WTC11 (cell line): ENCODE measurements around the gene SLC9A2. TPM values are rescaled to one million over a fixed set of nuclear protein-coding genes. Genes with fewer than 3 reads are reported as not detected.

Experiments used
- ETV6 ChIP-seq: sonication (generic); formaldehyde crosslinking; IDR thresholded peaks from 2 replicates; pipeline ENCODE4 v1.8.1; 2022; ENCODE audit warnings: mild to moderate bottlenecking, missing genetic modification reagents
- FOXK1 ChIP-seq: sonication (generic); formaldehyde crosslinking; IDR thresholded peaks from 2 replicates; pipeline ENCODE4 v1.8.0; 2022; ENCODE audit warnings: mild to moderate bottlenecking, moderate library complexity, missing genetic modification reagents
- HMGA2 ChIP-seq: fragments of 250-450 bp; sonication (Bioruptor Pico); IDR thresholded peaks from 2 replicates; pipeline ENCODE4 v1.4.0; 2021; ENCODE audit warnings: mild to moderate bottlenecking, moderate library complexity
- total RNA-seq: library from RNA; stranded (reverse); gene quantifications from 3 replicates; pipeline ENCODE4 v1.2.3, GENCODE V29; 2021
- TF ChIP-seq, protein P1 (sequence below): sonication (generic); formaldehyde crosslinking; IDR thresholded peaks from 2 replicates; pipeline ENCODE4 v1.8.1; 2023; ENCODE audit warnings: mild to moderate bottlenecking, missing genetic modification reagents, moderate library complexity
- TF ChIP-seq, protein P2 (sequence below): sonication (generic); formaldehyde crosslinking; IDR thresholded peaks from 2 replicates; pipeline ENCODE4 v1.8.0; 2022; ENCODE audit warnings: missing genetic modification reagents

Gene SLC9A2
- total RNA-seq, 1 experiment from 2014 or later: 0.07 TPM

DNA sequence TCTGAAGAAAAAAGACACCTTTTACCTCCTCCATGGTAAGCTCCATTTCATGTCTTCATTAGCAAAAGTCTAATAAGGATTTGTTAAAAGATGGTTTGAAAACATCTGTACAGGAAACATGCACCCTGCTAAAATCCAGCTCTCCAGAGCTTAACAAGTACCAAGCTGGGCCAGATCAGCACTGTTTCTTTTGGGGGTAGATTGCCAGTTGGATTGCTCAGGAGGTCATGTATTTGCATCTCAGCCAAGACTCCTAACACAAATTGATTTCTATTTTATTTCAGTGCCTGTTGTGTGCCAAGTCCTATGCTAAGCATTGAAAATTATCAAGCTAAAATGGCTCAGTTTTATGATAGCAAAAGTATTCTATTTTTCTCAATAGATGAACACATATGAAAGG is 139.1 kb downstream of the SLC9A2 start (continued):
- no peak for TF ChIP-seq HMGA2 (CRISPR knock-in tag)
- no peak for TF ChIP-seq FOXK1 (CRISPR knock-in tag)
- TF ChIP-seq, protein P1, sequence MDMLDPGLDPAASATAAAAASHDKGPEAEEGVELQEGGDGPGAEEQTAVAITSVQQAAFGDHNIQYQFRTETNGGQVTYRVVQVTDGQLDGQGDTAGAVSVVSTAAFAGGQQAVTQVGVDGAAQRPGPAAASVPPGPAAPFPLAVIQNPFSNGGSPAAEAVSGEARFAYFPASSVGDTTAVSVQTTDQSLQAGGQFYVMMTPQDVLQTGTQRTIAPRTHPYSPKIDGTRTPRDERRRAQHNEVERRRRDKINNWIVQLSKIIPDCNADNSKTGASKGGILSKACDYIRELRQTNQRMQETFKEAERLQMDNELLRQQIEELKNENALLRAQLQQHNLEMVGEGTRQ (CRISPR knock-in tag): no peak
- TF ChIP-seq, protein P2, sequence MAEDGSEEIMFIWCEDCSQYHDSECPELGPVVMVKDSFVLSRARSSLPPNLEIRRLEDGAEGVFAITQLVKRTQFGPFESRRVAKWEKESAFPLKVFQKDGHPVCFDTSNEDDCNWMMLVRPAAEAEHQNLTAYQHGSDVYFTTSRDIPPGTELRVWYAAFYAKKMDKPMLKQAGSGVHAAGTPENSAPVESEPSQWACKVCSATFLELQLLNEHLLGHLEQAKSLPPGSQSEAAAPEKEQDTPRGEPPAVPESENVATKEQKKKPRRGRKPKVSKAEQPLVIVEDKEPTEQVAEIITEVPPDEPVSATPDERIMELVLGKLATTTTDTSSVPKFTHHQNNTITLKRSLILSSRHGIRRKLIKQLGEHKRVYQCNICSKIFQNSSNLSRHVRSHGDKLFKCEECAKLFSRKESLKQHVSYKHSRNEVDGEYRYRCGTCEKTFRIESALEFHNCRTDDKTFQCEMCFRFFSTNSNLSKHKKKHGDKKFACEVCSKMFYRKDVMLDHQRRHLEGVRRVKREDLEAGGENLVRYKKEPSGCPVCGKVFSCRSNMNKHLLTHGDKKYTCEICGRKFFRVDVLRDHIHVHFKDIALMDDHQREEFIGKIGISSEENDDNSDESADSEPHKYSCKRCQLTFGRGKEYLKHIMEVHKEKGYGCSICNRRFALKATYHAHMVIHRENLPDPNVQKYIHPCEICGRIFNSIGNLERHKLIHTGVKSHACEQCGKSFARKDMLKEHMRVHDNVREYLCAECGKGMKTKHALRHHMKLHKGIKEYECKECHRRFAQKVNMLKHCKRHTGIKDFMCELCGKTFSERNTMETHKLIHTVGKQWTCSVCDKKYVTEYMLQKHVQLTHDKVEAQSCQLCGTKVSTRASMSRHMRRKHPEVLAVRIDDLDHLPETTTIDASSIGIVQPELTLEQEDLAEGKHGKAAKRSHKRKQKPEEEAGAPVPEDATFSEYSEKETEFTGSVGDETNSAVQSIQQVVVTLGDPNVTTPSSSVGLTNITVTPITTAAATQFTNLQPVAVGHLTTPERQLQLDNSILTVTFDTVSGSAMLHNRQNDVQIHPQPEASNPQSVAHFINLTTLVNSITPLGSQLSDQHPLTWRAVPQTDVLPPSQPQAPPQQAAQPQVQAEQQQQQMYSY (CRISPR knock-in tag): no peak
- TF ChIP-seq ETV6 (CRISPR knock-in tag): no peak

Other genes starting within 250 kb of the SLC9A2 start
- not detected in 3 replicates for gene IL18RAP, start 196.4 kb upstream of the SLC9A2 start, total RNA-seq
- 0.09 to 0.11 TPM in 2 of 3 replicates, not detected in the other for gene SLC9A4, start 146.3 kb upstream of the SLC9A2 start, total RNA-seq
- gene TMEM182, start 142.5 kb downstream of the SLC9A2 start, total RNA-seq: 4.2 to 4.8 TPM (median 4.3 TPM) in 3 replicates